HG03520 (cell line): ENCODE data around the gene PCDHGA11.
A peak's percentile ranks its signal among the peaks of the same experiment; 100 is the strongest.
"Not testable (repeated sequence)": the region's sequence is repeated elsewhere in the genome, so short reads cannot be mapped to it uniquely, and the experiment has no call there.

Experiments
- ATAC-seq: cut with Tn5 transposase; IDR thresholded peaks from one replicate; pipeline ENCODE4 v1.9.1; 2021; ENCODE audit warnings: mild to moderate bottlenecking, moderate library complexity; ENCODE audit not compliant: unreplicated experiment

PCDHGA11 gene

DNA sequence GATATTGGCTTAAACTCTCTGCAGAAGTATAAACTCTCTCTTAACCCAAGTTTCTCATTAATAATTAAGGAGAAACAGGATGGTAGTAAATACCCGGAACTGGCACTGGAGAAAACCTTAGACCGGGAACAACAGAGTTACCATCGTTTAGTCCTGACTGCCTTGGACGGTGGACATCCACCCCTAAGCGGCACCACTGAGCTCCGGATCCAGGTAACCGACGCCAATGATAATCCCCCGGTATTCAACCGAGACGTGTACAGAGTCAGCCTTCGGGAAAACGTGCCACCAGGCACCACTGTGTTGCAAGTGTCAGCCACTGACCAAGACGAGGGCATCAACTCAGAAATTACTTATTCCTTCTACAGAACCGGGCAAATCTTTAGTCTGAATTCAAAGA lies 22.2 kb upstream of the PCDHGA11 start:
- ATAC-seq: no peak

DNA sequence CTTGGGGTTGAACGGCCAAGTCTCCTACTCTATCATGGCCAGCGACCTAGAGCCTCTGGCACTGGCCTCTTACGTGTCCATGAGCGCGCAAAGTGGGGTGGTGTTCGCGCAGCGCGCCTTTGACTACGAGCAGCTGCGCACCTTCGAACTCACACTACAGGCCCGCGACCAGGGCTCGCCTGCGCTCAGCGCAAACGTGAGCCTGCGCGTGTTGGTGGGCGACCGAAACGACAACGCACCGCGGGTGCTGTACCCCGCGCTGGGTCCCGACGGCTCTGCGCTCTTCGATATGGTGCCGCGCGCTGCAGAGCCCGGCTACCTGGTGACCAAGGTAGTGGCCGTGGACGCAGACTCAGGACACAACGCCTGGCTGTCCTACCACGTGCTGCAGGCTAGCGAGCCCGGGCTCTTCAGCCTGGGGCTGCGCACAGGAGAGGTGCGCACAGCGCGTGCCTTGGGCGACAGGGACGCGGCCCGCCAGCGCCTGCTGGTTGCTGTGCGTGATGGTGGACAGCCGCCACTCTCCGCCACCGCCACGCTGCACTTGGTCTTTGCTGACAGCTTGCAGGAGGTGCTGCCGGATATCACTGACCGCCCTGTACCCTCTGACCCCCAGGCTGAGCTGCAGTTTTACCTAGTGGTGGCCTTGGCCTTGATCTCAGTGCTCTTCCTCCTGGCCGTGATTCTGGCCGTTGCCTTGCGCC lies 21.1 kb upstream of the PCDHGA11 start:
- no peak for ATAC-seq

GRCh38 chr5:141402553-141403243 lies 18.2 kb upstream of the PCDHGA11 start, which contains the start of gene PCDHGA9:
PCDHGA9 (plus strand) TSS chr5:141402778; CDS start chr5:141402953, 175 bp downstream.
- no peak for ATAC-seq

DNA sequence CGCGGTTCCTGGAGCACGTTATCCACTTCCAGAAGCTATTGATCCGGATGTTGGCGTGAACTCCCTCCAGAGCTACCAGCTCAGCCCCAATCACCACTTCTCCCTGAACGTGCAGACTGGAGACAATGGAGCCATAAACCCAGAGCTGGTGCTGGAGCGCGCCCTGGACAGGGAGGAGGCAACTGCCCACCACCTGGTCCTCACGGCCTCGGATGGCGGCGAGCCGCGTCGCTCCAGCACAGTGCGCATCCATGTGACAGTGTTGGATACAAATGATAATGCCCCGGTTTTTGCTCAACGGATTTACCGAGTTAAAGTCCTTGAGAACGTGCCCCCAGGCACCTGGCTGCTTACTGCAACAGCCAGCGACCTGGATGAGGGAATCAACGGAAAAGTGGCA lies 17.5 kb upstream of the PCDHGA11 start:
- no peak for ATAC-seq

DNA sequence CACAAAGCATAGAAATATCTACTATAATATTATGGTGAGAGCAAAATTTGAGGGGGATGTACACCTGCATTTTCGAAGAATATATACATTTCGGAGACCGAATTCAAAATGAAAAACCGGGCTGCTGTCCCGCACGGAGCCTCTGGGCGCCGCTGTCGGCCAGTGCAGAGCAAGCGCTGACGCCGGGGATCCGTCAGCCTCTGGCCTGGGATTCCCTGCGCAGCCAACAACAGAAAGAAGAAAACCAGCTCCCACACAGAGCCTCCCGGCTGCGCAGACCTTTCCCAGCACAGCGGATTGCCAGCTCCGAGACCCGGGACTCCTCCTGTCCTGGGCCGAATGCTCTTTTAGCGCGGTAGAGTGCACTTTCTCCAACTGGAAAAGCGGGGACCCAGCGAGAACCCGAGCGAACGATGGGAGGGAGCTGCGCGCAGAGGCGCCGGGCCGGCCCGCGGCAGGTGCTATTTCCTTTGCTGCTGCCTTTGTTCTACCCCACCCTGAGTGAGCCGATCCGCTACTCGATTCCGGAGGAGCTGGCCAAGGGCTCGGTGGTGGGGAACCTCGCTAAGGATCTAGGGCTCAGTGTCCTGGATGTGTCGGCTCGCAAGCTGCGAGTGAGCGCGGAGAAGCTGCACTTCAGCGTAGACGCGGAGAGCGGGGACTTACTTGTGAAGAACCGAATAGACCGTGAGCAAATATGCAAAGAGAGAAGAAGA lies 12.9 kb upstream of the PCDHGA11 start, which contains the start of gene PCDHGB6:
TSS of gene PCDHGB6 (plus strand) at position 232 of the 716 bp plus-strand sequence. CDS start at position 414, 182 bp downstream.
- not testable (repeated sequence) for ATAC-seq

DNA sequence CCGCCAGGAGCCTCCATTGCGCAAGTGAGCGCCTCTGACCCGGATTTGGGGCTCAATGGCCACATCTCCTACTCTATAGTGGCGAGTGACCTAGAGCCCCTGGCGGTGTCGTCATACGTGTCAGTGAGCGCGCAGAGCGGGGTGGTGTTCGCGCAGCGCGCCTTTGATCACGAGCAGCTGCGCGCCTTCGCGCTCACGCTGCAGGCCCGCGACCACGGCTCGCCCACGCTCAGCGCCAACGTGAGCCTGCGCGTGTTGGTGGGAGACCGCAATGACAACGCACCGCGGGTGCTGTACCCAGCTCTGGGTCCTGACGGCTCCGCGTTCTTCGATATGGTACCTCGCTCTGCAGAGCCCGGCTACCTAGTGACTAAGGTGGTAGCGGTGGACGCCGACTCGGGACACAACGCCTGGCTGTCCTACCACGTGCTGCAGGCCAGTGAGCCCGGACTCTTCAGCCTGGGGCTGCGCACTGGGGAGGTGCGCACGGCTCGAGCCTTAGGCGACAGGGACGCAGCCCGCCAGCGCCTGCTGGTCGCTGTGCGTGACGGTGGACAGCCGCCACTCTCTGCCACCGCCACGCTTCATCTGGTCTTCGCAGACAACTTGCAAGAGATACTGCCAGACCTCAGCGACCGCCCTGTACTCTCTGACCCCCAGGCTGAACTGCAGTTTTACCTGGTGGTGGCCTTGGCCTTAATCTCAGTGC lies 11.1 kb upstream of the PCDHGA11 start:
- no peak for ATAC-seq

DNA sequence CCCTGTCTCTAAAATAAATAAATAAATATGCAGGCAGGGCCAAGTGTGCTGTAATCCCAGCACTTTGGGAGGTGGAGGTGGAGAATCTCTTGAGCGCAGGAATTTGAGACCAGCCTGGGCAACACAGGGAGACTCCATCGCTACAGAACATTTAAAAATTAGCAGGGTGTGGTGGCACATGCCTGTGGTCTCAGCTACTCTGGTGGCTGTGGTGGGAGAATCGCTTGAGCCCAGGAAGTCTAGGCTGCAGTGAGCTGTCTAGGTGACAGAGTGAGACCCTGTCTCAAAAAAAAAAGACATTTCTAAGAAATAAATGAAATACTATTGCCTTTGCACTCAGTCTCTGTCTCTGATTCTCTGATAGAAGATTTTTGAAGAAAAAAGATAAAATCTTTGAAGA lies 9.3 kb upstream of the PCDHGA11 start:
- ATAC-seq: no peak

GRCh38 chr5:141412854-141413539 lies 7.9 kb upstream of the PCDHGA11 start, which contains the start of gene PCDHGA10:
PCDHGA10 (plus strand) TSS chr5:141412987; CDS start chr5:141413176, 189 bp downstream.
- ATAC-seq: peak; percentile 76

GRCh38 chr5:141413540-141414069 lies 7.2 kb upstream of the PCDHGA11 start:
- ATAC-seq: no peak

DNA sequence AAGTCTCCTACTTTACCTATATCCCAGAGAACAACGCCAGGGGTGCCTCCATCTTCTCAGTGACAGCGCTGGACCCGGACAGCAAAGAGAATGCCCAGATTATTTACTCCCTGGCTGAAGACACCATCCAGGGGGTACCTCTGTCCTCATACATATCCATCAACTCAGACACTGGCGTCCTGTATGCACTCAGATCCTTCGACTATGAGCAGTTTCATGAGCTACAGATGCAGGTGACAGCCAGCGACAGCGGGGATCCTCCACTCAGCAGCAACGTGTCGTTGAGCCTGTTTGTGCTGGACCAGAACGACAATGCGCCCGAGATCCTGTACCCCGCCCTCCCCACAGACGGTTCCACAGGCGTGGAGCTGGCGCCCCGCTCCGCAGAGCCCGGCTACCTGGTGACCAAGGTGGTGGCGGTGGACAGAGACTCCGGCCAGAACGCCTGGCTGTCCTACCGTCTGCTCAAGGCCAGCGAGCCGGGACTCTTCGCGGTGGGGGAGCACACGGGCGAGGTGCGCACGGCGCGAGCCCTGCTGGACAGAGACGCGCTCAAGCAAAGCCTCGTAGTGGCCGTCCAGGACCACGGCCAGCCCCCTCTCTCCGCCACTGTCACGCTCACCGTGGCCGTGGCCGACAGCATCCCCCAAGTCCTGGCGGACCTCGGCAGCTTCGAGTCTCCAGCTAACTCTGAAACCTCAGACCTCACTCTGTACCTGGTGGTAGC lies 6.1 kb upstream of the PCDHGA11 start:
- ATAC-seq: not testable (repeated sequence)

DNA sequence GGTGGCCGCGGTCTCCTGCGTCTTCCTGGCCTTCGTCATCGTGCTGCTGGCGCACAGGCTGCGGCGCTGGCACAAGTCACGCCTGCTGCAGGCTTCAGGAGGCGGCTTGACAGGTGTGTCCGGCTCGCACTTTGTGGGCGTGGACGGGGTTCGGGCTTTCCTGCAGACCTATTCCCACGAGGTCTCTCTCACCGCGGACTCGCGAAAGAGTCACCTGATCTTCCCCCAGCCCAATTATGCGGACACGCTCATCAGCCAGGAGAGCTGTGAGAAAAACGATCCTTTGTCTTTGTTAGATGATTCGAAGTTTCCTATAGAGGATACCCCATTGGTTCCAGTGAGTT lies 5.6 kb upstream of the PCDHGA11 start:
- ATAC-seq: not testable (repeated sequence)

- peak; percentile 74 for ATAC-seq
Measured at GRCh38 chr5:141417494-141418172, 3.2 kb upstream of the PCDHGA11 start, which contains the start of gene PCDHGB7. PCDHGB7 (plus strand) TSS chr5:141417677; CDS start chr5:141417860, 183 bp downstream.

DNA sequence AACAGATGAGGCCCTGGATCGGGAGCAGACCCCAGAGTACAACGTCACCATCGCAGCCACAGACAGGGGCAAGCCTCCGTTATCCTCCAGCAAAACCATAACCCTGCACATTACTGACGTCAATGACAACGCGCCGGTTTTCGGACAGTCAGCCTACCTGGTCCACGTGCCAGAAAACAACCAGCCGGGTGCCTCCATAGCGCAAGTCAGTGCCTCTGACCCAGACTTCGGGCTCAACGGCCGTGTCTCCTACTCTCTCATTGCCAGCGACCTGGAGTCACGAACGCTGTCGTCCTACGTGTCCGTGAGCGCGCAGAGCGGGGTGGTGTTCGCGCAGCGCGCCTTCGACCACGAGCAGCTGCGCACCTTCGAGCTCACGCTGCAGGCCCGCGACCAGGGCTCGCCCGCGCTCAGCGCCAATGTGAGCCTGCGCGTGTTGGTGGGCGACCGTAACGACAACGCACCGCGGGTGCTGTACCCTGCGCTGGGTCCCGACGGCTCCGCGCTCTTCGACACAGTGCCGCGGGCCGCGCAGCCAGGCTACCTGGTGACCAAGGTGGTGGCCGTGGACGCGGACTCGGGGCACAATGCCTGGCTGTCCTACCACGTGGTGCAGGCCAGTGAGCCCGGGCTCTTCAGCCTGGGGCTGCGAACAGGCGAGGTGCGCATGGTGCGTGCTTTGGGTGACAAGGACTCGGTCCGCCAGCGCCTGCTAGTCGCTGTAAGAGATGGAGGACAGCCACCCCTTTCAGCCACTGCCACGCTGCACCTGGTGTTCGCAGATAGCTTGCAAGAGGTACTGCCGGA lies 1.6 kb upstream of the PCDHGA11 start:
- no peak for ATAC-seq

DNA sequence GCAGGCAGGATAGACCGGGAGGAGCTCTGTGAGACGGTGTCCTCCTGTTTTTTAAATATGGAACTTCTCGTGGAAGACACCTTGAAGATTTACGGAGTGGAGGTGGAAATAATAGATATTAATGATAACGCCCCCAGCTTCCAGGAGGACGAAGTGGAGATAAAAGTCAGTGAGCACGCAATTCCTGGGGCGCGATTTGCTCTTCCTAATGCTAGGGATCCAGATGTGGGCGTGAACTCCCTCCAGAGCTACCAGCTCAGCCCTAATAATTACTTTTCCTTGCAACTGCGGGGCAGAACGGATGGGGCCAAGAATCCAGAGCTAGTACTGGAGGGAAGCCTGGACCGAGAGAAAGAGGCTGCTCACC lies 621 bp downstream of the PCDHGA11 start:
- ATAC-seq: no peak

GRCh38 chr5:141422742-141423291 lies 2.0 kb downstream of the PCDHGA11 start:
- no peak for ATAC-seq

GRCh38 chr5:141427783-141428426 lies 7.1 kb downstream of the PCDHGA11 start:
- no peak for ATAC-seq
